ENCODE results near the gene DDX28.

DDX28 gene

GRCh38 chr16:68022728-68023537 is at the start of gene DDX28, which contains the start of gene DUS2:
Gene DDX28 (minus strand): TSS chr16:68023232. CDS start chr16:68023202, 30 bp downstream.
Gene DUS2 (plus strand): TSS chr16:68023284. CDS start chr16:68038024, 14,740 bp downstream.
- peak; percentile 75 to 94 (median 89) for DNase-seq (ENCODE audit: low read depth in 3 of 3, low spot score in 1 of 3)

GRCh38 chr16:68072038-68072695 is 49.1 kb upstream of the DDX28 start:
- DNase-seq (ENCODE audit: low read depth in 3 of 3, low spot score in 1 of 3) = no peak

- DNase-seq (ENCODE audit: low read depth in 3 of 3, low spot score in 1 of 3) = no peak
Measured at GRCh38 chr16:68071518-68071901, 48.5 kb upstream of the DDX28 start.

GRCh38 chr16:68070806-68071517 is 47.9 kb upstream of the DDX28 start:
- DNase-seq (ENCODE audit: low read depth in 3 of 3, low spot score in 1 of 3) = no peak

- DNase-seq (ENCODE audit: low read depth in 3 of 3, low spot score in 1 of 3) = no peak
Measured at GRCh38 chr16:68070249-68070730, 47.3 kb upstream of the DDX28 start.

DNA sequence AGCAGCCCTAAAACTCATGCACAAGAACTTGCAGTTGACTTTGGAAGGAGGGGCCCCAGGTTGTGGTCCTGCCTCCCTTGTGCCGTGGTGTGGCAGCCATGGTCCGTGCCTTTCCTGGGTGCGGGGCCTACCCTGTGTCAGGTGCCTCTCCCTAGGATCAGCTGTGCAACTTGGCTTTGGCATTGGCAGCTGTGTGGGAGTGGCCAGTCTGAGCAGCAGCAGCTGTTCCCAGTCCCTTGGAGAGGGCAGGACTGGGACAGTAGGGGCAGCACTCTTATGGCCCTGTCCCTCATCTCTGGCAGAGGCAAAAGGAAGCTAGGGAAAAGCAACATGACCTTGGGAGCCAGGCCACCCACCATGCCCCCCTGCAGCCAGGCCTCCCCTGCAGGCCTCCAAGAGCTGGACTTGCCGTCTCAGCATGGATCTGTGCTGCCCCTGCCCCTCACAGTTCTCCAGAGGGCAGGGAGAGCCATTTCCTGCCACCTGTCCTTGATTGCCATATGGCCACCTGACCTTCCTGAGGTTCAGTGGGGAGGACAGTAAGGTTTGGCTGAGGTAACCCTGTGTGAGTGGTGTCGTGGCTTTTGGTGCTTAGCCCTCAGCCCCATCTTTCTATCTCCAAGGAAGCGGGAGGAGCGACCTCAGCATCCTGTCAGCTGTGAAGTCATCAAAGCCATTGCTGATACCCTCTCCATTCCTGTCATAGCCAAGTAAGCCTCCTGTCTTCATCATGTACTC is 46.6 kb upstream of the DDX28 start:
- DNase-seq (ENCODE audit: low read depth in 3 of 3, low spot score in 1 of 3) = no peak

- DNase-seq (ENCODE audit: low read depth in 3 of 3, low spot score in 1 of 3) = no peak
Measured at GRCh38 chr16:68068926-68069325, 45.9 kb upstream of the DDX28 start.

DNA sequence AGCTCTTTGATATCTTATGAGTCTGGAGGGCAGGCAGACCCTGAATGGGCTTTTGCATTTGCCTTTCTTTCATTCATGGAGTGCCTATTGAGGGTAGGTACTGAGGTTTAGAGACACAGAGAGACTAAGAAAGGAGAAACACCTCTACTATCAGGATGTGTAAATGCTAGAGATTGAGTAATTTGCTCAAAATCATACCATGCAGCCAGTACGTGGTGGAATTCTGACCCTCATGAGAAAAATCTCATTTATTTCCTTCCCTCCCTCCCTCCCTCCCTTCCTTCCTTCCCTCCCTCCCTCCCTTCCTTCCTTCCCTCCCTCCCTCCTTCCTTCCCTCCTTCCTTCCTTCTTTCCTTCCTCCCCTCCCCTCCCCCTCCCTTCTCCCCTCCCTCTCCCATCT is 43.7 kb upstream of the DDX28 start:
- no peak for DNase-seq (ENCODE audit: low read depth in 3 of 3, low spot score in 1 of 3)

DNA sequence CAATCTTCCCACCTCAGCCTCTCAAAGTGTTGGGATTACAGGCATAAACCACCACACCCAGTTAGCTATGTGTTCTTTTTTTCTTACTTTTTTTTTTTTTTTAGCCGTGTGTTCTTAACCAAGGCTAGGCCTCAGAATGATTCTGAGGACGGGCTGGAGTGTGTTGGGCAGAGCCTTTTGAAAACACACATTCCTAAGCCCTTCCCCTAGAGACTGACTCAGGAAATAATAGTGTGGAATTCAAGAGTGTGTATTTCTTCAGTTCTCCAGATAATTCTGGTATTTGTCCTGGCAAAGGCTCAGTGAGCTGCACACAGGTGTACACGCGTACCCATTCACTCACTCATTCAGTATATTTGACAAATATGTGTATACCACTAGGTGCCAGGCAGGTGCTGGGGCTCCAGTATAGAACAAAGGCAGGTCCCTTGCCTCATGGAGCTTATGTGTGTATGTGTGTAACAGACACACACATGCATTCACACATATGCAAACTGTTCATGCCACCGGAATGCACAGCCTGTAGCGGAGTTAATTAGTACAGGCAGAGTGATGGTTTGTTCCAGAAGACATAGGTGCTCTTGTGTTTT is 42.8 kb upstream of the DDX28 start:
- no peak for DNase-seq (ENCODE audit: low read depth in 3 of 3, low spot score in 1 of 3)

GRCh38 chr16:68064791-68065365 is 41.8 kb upstream of the DDX28 start:
- peak; percentile 31 to 50 (median 38) for DNase-seq (ENCODE audit: low read depth in 3 of 3, low spot score in 1 of 3)

GRCh38 chr16:68062910-68063393 is 39.9 kb upstream of the DDX28 start:
- no peak for DNase-seq (ENCODE audit: low read depth in 3 of 3, low spot score in 1 of 3)

DNA sequence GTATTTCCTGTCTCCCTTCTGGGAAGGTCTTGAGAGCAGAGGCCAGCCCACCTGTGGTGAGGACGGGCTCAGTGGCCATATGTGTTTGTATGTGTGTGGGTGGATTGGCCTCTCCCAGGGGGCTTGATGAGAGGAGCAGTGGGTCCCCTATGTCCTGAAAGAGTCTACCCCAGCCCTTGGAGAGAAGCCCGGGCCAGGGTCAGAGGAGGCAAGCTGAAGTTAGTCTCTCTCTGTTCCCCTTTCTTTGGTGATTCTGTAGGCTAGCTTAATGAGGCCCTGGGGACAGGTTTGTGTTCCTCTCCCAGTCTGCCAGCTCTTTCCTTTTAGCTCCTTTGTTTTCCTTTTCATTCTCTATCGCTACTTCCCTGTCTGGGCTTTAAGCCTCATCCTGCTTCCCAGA is 38.4 kb upstream of the DDX28 start:
- DNase-seq (ENCODE audit: low read depth in 3 of 3, low spot score in 1 of 3) = no peak

DNA sequence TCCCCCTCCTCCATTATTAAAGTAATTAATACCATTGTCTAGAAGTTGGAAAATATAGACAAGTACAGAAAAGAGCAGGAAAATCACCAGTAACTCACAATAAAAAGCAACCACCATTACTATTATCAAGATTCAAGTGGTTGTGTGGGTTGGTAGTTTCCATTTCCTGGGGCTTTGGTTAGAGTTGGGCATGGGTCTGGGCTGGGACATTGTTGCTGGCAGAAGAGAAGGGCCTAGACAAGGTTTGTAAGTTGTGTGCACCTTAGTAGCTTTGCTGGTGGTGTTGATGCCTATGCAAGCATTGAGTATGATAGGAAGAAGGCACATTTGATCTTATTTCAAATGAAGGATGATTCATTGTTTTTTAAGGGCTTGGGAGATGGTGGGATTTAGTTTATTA is 36.8 kb upstream of the DDX28 start:
- DNase-seq (ENCODE audit: low read depth in 3 of 3, low spot score in 1 of 3) = no peak

- DNase-seq (ENCODE audit: low read depth in 3 of 3, low spot score in 1 of 3) = no peak
Measured at GRCh38 chr16:68055395-68055794, 32.4 kb upstream of the DDX28 start.

DNA sequence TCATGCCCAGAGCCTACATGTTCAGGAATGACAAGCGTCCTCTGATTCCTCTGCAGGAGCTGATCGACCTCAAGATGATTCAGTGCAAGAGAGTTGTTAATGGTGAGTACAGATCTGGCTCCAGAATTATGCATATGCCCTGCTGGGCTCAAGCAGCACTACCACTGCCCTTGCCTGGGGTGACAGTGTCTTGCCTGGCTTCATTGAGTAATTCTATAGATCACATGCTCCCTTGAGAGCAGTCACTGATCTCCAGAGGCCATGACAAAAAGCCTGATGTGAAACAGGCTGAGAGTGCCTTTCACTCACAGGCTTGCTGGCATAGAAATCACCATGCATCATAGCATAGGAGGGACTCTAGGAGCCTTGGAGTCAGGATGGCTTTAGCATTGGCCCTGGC is 26.4 kb upstream of the DDX28 start:
- DNase-seq (ENCODE audit: low read depth in 3 of 3, low spot score in 1 of 3) = no peak

DNA sequence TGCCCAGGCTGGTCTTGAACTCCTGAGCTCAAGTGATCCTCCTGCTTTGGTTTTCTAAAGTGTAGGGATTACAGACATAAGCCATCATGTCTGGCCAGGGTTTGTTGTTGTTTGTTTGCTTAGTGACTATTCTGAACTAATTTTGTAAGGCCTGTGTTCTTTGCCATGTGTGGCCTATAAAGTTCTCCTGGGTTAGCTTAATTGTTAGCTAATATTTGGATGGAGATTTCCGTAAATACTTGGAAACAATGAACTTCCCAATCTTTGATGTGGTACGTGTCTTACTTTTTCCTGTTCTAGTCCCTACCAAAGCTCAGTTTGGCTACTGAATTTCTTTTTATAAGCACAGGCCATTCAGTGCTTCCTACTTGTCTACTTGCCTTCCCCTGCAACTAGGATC is 25.0 kb upstream of the DDX28 start:
- no peak for DNase-seq (ENCODE audit: low read depth in 3 of 3, low spot score in 1 of 3)

GRCh38 chr16:68046106-68046505 is 23.1 kb upstream of the DDX28 start:
- no peak for DNase-seq (ENCODE audit: low read depth in 3 of 3, low spot score in 1 of 3)

DNA sequence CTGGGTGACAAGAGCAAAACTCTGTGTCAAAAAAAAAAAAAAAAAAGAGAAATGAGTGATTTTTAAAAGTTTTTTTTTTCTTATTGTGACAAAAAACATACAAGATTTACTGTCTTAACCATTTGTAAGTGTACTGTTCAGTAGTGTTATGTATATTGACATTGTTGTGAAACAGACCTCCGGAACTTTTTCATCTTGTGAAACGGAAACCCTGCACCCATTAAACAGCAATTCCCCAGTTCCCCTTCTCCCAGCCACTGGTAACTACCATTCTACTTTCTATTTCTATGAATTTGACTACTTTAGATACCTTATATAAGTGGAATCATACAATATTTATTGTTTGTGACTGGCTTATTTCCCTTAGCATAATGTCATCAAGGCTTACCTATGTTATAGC is 18.8 kb upstream of the DDX28 start:
- DNase-seq (ENCODE audit: low read depth in 3 of 3, low spot score in 1 of 3) = no peak

- peak; percentile 76 to 86 (median 85) for DNase-seq (ENCODE audit: low read depth in 3 of 3, low spot score in 1 of 3)
Measured at GRCh38 chr16:68040506-68041288, 17.7 kb upstream of the DDX28 start.
